HG03521 (cell line): ENCODE measurements around the gene DOCK4.
A peak's percentile ranks its signal among the peaks of the same experiment; 100 is the strongest.
"Not testable (repeated sequence)": the region's sequence is repeated elsewhere in the genome, so short reads cannot be mapped to it uniquely, and the experiment has no call there.

ENCODE experiments used
- ATAC-seq: cut with Tn5 transposase; IDR thresholded peaks from one replicate; pipeline ENCODE4 v1.9.1; 2021; ENCODE audit warnings: mild to moderate bottlenecking, moderate library complexity; ENCODE audit not compliant: unreplicated experiment

Gene DOCK4

GRCh38 chr7:112206238-112206990, at the start of gene DOCK4, which contains the start of gene ZNF277:
Gene DOCK4, minus strand, starts transcription at chr7:112206399. Its CDS starts 261 bp downstream, at chr7:112206138.
Gene ZNF277, plus strand, starts transcription at chr7:112206695. Its CDS starts 22 bp downstream, at chr7:112206717.
- ATAC-seq, result peak; percentile 97

- no peak for ATAC-seq
Measured at GRCh38 chr7:112255388-112255720, 49.2 kb upstream of the DOCK4 start.

- ATAC-seq, result no peak
Measured at GRCh38 chr7:112254709-112255387, 48.6 kb upstream of the DOCK4 start.

- no peak for ATAC-seq
Measured at GRCh38 chr7:112254156-112254555, 48.0 kb upstream of the DOCK4 start.

- ATAC-seq, result no peak
Measured at GRCh38 chr7:112252691-112253090, 46.5 kb upstream of the DOCK4 start.

- no peak for ATAC-seq
Measured at GRCh38 chr7:112252141-112252540, 45.9 kb upstream of the DOCK4 start.

- not testable (repeated sequence) for ATAC-seq
Measured at GRCh38 chr7:112249967-112250366, 43.8 kb upstream of the DOCK4 start.

GRCh38 chr7:112248598-112248997, 42.4 kb upstream of the DOCK4 start:
- no peak for ATAC-seq

- ATAC-seq, result no peak
Measured at GRCh38 chr7:112238852-112239610, 32.8 kb upstream of the DOCK4 start.

- ATAC-seq, result no peak
Measured at GRCh38 chr7:112238330-112238729, 32.1 kb upstream of the DOCK4 start.

- ATAC-seq, result no peak
Measured at GRCh38 chr7:112236597-112236996, 30.4 kb upstream of the DOCK4 start.

GRCh38 chr7:112234147-112234546, 27.9 kb upstream of the DOCK4 start:
- ATAC-seq, result no peak

- ATAC-seq, result no peak
Measured at GRCh38 chr7:112233048-112233697, 27.0 kb upstream of the DOCK4 start.

- no peak for ATAC-seq
Measured at GRCh38 chr7:112232212-112232978, 26.2 kb upstream of the DOCK4 start.

- no peak for ATAC-seq
Measured at GRCh38 chr7:112228632-112229031, 22.4 kb upstream of the DOCK4 start.

- no peak for ATAC-seq
Measured at GRCh38 chr7:112226701-112227276, 20.6 kb upstream of the DOCK4 start.

GRCh38 chr7:112225006-112225405, 18.8 kb upstream of the DOCK4 start:
- no peak for ATAC-seq

GRCh38 chr7:112224186-112224585, 18.0 kb upstream of the DOCK4 start:
- ATAC-seq, result no peak

- ATAC-seq, result no peak
Measured at GRCh38 chr7:112223310-112223709, 17.1 kb upstream of the DOCK4 start.

GRCh38 chr7:112220877-112221434, 14.8 kb upstream of the DOCK4 start:
- no peak for ATAC-seq
